Measurements from ENCODE around the gene NRROS.

- TF ChIP-seq CTCF (IDR thresholded peaks at IDR 0.05) = no peak
- no peak for TF ChIP-seq POLR2A (IDR thresholded peaks at IDR 0.05)
Measured at GRCh38 chr3:196640297-196641018, 964 bp downstream of the NRROS start.

All from body of pancreas (tissue), 4 donors.